GM20000 (cell line): ENCODE results near the gene ADAMTSL1.

Experiments
- DNase-seq: peaks from one replicate; pipeline ENCODE4 v3.0.0; 2012; ENCODE audit warnings: low spot score
- CTCF ChIP-seq: IDR thresholded peaks from 2 replicates; pipeline ENCODE4 v1.5.1; 2012; ENCODE audit warnings: mild to moderate bottlenecking, control low read depth; ENCODE audit errors: extremely low read depth, missing control alignments

Gene ADAMTSL1

GRCh38 chr9:18941060-18941740 lies 467.2 kb downstream of the ADAMTSL1 start:
- TF ChIP-seq CTCF, result no peak
- no peak for DNase-seq

GRCh38 chr9:18942801-18943200 lies 468.8 kb downstream of the ADAMTSL1 start:
- no peak for DNase-seq
- no peak for TF ChIP-seq CTCF

- no peak for TF ChIP-seq CTCF
- DNase-seq, result no peak
Measured at GRCh38 chr9:18947892-18948339, 474.0 kb downstream of the ADAMTSL1 start.

GRCh38 chr9:18951936-18952335 lies 478.0 kb downstream of the ADAMTSL1 start:
- TF ChIP-seq CTCF, result no peak
- DNase-seq, result no peak

- DNase-seq, result no peak
Measured at GRCh38 chr9:18955626-18956025, 481.7 kb downstream of the ADAMTSL1 start.

More at GRCh38 chr9:18955626-18956025, 481.7 kb downstream of the ADAMTSL1 start:
- TF ChIP-seq CTCF, result no peak
